22Rv1 (cell line): Measurements from ENCODE around the gene NGB.

Experiments
- H3K27ac ChIP-seq: fragments of 450-650 bp; 2 replicates; pipeline ENCODE4 v1.5.1; 2017
- ZFX ChIP-seq: fragments of 450-650 bp; IDR thresholded peaks from 2 replicates; pipeline ENCODE4 v1.6.1; 2017; ENCODE audit warnings: antibody characterized with exemption, borderline replicate concordance
- TF ChIP-seq, protein P1 (sequence below): fragments of 450-650 bp; IDR thresholded peaks from 2 replicates; pipeline ENCODE4 v1.5.1; 2017; ENCODE audit warnings: mild to moderate bottlenecking

Gene NGB

DNA sequence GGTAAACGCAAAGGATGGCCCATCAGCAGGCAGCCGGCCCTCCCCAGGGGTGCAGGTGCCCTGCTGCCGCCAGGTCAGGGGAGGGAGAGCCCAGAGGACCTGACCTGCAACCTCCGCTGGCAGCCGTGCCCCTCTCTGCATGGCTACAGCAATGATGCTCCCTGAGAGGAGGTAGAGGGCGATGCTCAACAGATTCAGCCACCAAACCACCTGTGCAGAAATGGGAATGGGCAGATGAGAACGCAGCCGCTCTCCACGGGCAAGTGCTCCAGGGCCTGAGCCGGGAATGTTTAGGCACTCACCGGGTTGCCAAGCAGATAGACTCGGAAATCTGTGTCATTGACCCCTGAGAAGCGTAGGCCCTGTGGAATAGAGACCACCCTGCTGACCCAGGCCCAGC, 8.7 kb upstream of the NGB start:
- no peak for TF ChIP-seq ZFX
- TF ChIP-seq, protein P1, sequence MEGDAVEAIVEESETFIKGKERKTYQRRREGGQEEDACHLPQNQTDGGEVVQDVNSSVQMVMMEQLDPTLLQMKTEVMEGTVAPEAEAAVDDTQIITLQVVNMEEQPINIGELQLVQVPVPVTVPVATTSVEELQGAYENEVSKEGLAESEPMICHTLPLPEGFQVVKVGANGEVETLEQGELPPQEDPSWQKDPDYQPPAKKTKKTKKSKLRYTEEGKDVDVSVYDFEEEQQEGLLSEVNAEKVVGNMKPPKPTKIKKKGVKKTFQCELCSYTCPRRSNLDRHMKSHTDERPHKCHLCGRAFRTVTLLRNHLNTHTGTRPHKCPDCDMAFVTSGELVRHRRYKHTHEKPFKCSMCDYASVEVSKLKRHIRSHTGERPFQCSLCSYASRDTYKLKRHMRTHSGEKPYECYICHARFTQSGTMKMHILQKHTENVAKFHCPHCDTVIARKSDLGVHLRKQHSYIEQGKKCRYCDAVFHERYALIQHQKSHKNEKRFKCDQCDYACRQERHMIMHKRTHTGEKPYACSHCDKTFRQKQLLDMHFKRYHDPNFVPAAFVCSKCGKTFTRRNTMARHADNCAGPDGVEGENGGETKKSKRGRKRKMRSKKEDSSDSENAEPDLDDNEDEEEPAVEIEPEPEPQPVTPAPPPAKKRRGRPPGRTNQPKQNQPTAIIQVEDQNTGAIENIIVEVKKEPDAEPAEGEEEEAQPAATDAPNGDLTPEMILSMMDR = no peak

GRCh38 chr14:77278461-77279230, 7.6 kb upstream of the NGB start:
- TF ChIP-seq, protein P1 = no peak
- no peak for TF ChIP-seq ZFX
- H3K27ac ChIP-seq = no peak overlapping the region

More for the DNA sequence above, 8.7 kb upstream of the NGB start:
- H3K27ac ChIP-seq = no peak overlapping the region

DNA sequence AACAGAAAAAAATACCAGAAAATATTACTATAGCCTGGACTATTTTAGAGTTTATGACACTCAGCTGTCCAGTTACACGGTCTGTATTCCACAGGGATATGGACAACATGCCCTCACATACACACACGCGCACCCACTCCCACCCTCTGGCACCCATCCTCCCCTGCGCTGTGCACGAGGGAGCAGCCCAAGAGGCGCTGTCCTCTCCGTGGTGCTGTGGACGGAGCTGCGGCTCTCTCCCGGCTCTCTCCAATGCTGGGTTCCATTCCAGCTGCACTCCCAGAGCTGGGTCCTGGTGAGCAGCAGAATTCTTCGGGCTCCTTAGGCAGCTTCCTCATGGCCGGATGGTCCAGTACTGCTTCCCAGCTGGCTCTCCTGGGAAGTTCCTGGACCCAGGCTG, 6.0 kb upstream of the NGB start:
- H3K27ac ChIP-seq = no peak overlapping the region
- TF ChIP-seq, protein P1 = no peak
- no peak for TF ChIP-seq ZFX

- no peak overlapping the region for H3K27ac ChIP-seq
- TF ChIP-seq, protein P1 = no peak
- TF ChIP-seq ZFX = no peak
Observed at GRCh38 chr14:77276295-77276935, 5.4 kb upstream of the NGB start.

GRCh38 chr14:77275601-77276017, 4.6 kb upstream of the NGB start:
- H3K27ac ChIP-seq = no peak overlapping the region
- TF ChIP-seq, protein P1 = no peak
- TF ChIP-seq ZFX = no peak

DNA sequence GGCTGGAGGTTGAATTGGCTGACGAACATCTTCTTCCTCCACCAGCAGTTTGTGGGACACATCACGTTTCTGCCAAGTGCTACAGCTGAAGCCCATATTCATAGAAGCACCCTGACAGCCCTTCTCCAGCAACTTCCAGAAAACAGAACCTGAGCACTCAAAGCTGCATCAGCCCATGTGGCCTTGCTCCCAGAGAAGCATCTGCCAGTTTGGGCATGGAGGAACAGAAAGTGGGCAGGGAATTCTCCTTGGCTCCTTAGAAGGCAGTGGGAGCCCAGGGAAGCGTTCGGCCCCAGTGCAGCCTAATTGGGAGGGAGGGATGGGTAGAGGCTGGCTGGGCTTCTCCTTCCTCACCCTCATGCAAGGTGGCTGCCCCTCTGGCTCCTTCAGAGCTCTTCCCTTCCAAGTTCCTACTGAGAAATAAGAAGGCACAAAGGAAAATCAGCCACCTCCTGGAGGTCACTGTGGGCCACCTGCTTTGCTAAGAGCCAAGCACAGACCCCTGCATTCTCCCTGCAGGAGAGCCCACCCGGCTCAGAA, 4.1 kb upstream of the NGB start:
- TF ChIP-seq, protein P1 = no peak
- TF ChIP-seq ZFX = no peak
- H3K27ac ChIP-seq = no peak overlapping the region

DNA sequence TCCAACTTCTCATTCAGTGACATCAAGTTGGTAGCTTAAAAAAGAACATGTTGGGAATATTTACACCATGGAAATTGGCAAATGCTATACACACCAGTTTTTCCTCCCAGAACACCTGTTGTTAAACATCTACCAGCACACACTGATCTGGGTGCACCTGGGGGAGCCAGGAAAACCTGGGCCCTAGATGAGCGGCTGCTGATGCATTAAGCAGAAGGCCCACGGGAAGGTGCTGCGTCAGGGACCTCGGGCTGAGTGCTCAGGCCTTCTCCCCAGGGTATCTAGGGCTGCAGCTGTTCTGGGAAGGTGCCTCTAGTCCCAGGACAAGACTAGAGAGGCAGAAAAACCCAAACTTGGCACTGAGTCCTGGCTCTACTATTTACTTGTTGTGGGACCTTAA, 2.8 kb upstream of the NGB start:
- TF ChIP-seq, protein P1 = no peak
- no peak for TF ChIP-seq ZFX

More for the DNA sequence above, 2.8 kb upstream of the NGB start:
- H3K27ac ChIP-seq = no peak overlapping the region
